Measurements from ENCODE around the gene MAEL. TPM values are rescaled to one million over a fixed set of nuclear protein-coding genes. Genes with fewer than 3 reads are reported as not detected.
A peak's percentile ranks its signal among the peaks of the same experiment; 100 is the strongest.

The MAEL gene
- total and polyA plus RNA-seq, 12 donors = 0.75 to 8.5 (median 3.5) TPM

DNA sequence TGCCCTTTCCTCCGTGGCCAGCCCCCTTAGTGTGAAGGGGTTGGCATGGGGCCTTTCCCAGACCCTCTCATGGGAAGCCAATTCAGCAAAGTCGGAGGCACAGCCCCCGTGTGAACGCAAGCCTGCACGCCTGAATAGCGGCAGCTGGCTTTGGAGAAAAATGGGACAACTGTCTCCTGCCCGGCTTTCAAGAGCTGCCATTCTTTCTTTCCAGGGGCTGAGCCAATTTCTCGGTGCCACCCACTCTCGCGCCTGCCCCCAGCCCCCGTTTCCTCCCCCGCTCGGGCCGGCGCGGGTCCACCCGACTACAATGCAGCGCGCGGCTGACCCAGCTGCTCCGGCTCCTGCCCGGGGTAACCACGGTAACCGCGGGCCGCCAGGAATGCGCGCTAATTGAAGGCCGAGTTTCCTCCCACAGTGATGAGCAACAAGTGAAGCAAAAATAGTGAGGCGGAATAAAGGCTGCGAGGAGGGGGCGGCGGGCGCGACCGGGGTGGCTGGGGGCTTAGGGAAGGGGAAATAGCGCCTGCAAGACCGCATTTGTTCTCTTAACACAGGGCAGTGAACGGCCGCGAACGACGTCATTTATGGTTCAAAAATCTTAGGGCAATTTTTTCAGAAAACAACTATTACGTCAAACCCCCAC lies 41.6 kb upstream of the MAEL start:
- Histone ChIP-seq H3K4me3 (peak overlapping the region in 9 of 10 donors; percentile 21 to 46 (median 34)), H3K27me3 (peaks cover 0 to 38% (median 11%) of the 10 kb centered on the region in 7 donors), H3K36me3 (no peaks in the 10 kb centered on the region), H3K9me3 (no peaks in the 10 kb centered on the region), H3K27ac (peak overlapping the region in 3 of 10 donors; percentile 28 to 39 (median 35)), H3K4me1 (peaks cover 0 to 33% (median 10%) of the 10 kb centered on the region in 9 donors)
- WGBS, 2 donors = 6 to 8% methylated on average over 42 to 44 of the region's 44 CpGs
- TF ChIP-seq, protein P1, sequence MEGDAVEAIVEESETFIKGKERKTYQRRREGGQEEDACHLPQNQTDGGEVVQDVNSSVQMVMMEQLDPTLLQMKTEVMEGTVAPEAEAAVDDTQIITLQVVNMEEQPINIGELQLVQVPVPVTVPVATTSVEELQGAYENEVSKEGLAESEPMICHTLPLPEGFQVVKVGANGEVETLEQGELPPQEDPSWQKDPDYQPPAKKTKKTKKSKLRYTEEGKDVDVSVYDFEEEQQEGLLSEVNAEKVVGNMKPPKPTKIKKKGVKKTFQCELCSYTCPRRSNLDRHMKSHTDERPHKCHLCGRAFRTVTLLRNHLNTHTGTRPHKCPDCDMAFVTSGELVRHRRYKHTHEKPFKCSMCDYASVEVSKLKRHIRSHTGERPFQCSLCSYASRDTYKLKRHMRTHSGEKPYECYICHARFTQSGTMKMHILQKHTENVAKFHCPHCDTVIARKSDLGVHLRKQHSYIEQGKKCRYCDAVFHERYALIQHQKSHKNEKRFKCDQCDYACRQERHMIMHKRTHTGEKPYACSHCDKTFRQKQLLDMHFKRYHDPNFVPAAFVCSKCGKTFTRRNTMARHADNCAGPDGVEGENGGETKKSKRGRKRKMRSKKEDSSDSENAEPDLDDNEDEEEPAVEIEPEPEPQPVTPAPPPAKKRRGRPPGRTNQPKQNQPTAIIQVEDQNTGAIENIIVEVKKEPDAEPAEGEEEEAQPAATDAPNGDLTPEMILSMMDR (IDR thresholded peaks at IDR 0.05) = no peak
- intact Hi-C loops (cut with DNase I) = no loop called here
- DNase-seq (peak; percentile 27 to 40), ATAC-seq (peak; percentile 71 to 85 (median 76))

DNA sequence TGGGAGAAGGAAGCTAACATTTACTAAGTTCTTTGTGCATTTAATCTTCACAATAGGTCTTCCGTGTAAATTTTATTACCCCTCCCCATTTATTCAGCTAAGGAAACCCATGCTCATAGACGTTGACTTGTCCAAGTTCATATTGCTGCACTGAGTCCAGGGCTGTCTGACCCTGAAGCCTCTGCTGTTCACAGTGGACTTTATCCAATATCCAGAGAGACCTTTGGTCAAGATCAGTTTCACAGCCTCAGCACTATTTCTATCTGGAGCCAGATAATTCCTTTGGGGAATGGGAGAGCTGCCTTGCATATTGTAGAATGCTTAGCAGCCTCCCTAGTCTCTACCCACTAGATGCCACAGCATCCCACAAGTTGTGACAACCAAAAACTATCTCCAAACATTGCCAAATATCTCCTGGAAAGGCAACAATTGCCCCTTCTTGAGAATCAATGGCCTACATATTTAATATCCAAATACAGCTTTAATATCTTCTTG lies 40.2 kb upstream of the MAEL start:
- Histone ChIP-seq H3K9me3 (no peaks in the 10 kb centered on the region), H3K36me3 (no peaks in the 10 kb centered on the region), H3K27ac (no peak overlapping the region), H3K4me1 (peaks cover 0 to 36% (median 12%) of the 10 kb centered on the region in 9 donors), H3K4me3 (no peak overlapping the region), H3K27me3 (peaks cover 0 to 38% (median 11%) of the 10 kb centered on the region in 7 donors)
- TF ChIP-seq, protein P1 (IDR thresholded peaks at IDR 0.05) = no peak
- intact Hi-C loops (cut with DNase I) = no loop called here
- DNase-seq (no peak), ATAC-seq (no peak)
- 79 to 86% methylated on average over 2 of the region's 2 CpGs for WGBS, 2 donors

DNA sequence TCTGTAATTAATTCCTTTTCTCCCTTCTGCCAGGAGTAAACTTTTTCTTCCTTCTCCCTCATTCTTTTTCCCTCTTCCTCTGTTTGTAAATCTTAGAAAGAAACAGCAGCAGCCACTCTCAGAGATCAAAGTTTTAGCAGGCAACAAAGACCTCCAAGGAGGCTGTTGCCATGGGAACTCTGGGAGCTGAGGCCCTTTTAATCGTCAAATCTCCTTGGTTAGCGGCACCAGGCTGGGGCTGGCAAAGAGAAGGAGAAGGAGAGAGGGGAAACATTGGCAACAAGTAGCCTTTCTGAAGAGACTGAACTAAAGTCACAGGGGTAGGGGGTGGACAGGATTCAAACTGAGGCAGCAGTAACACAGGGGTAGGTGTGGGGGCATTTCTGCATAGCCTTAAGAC lies 38.9 kb upstream of the MAEL start:
- WGBS, 2 donors = 75 to 81% methylated on average over 2 of the region's 2 CpGs
- peaks cover 0 to 32% (median 9%) of the 10 kb centered on the region in 9 donors for H3K4me1 ChIP-seq
- intact Hi-C loops (cut with DNase I) = no loop called here
- no peak overlapping the region for H3K4me3 ChIP-seq
- no peaks in the 10 kb centered on the region for H3K9me3 ChIP-seq
- TF ChIP-seq, protein P1 (IDR thresholded peaks at IDR 0.05) = no peak
- H3K36me3 ChIP-seq = no peaks in the 10 kb centered on the region
- H3K27ac ChIP-seq = no peak overlapping the region
- ATAC-seq = no peak
- no peak for DNase-seq
- peaks cover 0 to 38% (median 11%) of the 10 kb centered on the region in 7 donors for H3K27me3 ChIP-seq

DNA sequence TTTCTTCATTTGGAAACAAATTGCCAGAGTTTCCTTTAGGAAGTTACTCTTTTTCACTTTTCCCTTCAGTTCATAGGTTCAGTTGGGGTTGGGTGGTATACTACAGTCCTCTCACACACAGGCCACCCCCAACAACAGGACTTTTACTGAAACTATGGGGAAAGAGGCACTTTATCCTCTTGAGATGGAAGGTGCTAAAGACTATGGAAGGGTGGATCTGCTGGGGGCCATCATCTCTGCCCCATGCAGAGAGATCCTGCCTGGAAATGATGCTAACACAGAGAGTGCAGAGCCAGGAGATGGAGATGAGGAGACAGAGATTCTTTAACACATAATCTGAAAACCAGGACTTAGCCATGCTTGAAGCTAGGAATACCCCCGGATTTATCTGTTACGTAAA lies 38.0 kb upstream of the MAEL start:
- DNase-seq = no peak
- ATAC-seq = no peak
- Histone ChIP-seq H3K9me3 (no peaks in the 10 kb centered on the region), H3K36me3 (no peaks in the 10 kb centered on the region), H3K27ac (peak overlapping the region in 2 of 10 donors; percentile 65 to 69), H3K4me1 (peaks cover 0 to 32% (median 9%) of the 10 kb centered on the region in 9 donors), H3K4me3 (no peak overlapping the region), H3K27me3 (peaks cover 0 to 38% (median 11%) of the 10 kb centered on the region in 7 donors)
- WGBS, 2 donors = 91 to 98% methylated on average over 2 of the region's 2 CpGs
- TF ChIP-seq, protein P1 (IDR thresholded peaks at IDR 0.05) = no peak
- intact Hi-C loops (cut with DNase I) = no loop called here

Measured in heart right ventricle (tissue), 16 donors.